Stomach (tissue), 9 donors: Measurements from ENCODE around the gene OPCML. TPM values are rescaled to one million over a fixed set of nuclear protein-coding genes. Genes with fewer than 3 reads are reported as not detected.
A peak's percentile ranks its signal among the peaks of the same experiment; 100 is the strongest.

Experiments used
- DNase-seq, 2 donors: peaks; one replicate each; pipeline versions ENCODE4 v3.0.0 to v3.0.0-alpha.2; 2013 to 2019
- H3K27ac ChIP-seq, 5 donors: fragments of 200-600 bp in 4 of 5; sonication (generic) in 4 of 5; one replicate each; pipeline ENCODE4 v1.5.1; 2013 to 2019; ENCODE audit warnings: mild to moderate bottlenecking in 1 of 5, moderate library complexity in 1 of 5
- H3K27me3 ChIP-seq, 3 donors: fragments of 200-600 bp; sonication (generic); one replicate each; pipeline ENCODE4 v1.5.1; 2017 to 2019; ENCODE audit warnings: mixed run types in 1 of 3
- H3K36me3 ChIP-seq, 4 donors: fragments of 200-600 bp; sonication (generic); 1 replicate in 3 of 4; 2 replicates in 1 of 4; pipeline ENCODE4 v1.5.1; 2016 to 2019
- H3K4me1 ChIP-seq, 4 donors: fragments of 200-600 bp; sonication (generic); one replicate each; pipeline ENCODE4 v1.5.1; 2016 to 2019
- H3K4me3 ChIP-seq, 4 donors: fragments of 200-600 bp; sonication (generic) in 3 of 4; one replicate each; pipeline ENCODE4 v1.5.1; 2016 to 2019; ENCODE audit warnings: mild to moderate bottlenecking in 1 of 4
- H3K9me3 ChIP-seq, 4 donors: fragments of 200-600 bp; sonication (generic); one replicate each; pipeline ENCODE4 v1.5.1; 2016 to 2019
- CTCF ChIP-seq, 7 experiments: fragments of 450-650 bp in 4 of 7; fragments of 200-600 bp in 3 of 7; sonication (generic) in 3 of 7; IDR thresholded peaks; one replicate each; pipeline ENCODE4 v1.5.1; 2016 to 2019; ENCODE audit warnings: antibody characterized with exemption in 7 of 7, control low read depth in 2 of 7, mild to moderate bottlenecking in 1 of 7
- EP300 ChIP-seq: sonication (generic); formaldehyde crosslinking; IDR thresholded peaks from one replicate; pipeline ENCODE4 v1.6.1; 2017; ENCODE audit warnings: antibody characterized with exemption
- POLR2A ChIP-seq, 4 donors: fragments of 450-650 bp; IDR thresholded peaks; one replicate each; pipeline ENCODE4 v1.6.1; 2016; ENCODE audit warnings: antibody characterized with exemption in 4 of 4, control low read depth in 2 of 4, mild to moderate bottlenecking in 1 of 4, moderate library complexity in 1 of 4
- POLR2AphosphoS5 ChIP-seq, 3 donors: sonication (generic); formaldehyde crosslinking; IDR thresholded peaks; one replicate each; pipeline ENCODE4 v1.6.1; 2016; ENCODE audit warnings: antibody characterized with exemption in 3 of 3
- WGBS, 5 donors: extraction: QIAGEN DNeasy Blood & Tissue Kit in 3 of 5; methylation state at CpG; one replicate each; pipeline versions ENCODE4 v1.1.5 to v1.1.7; 2013 to 2018; 5-methylcytosine and 5-hydroxymethylcytosine counted together
- intact Hi-C: fragments of 100-400 bp; cut with DNase I; formaldehyde crosslinking; loops from one replicate; pipeline ENCODE4 v1.15.1; 2023; ENCODE audit warnings: low total_unique reads
- polyA plus RNA-seq, 3 donors: library from polyadenylated mRNA; stranded (reverse); fragments of 200-250 nt; gene quantifications; one replicate each; pipeline ENCODE4 v1.2.3, GENCODE V29; 2013
- total RNA-seq, 5 donors: library from RNA; depleted of rRNA; stranded (reverse); fragments of >200 nt; gene quantifications; one replicate each; pipeline versions ENCODE4 v1.1.0 to v1.2.3, GENCODE V29; 2014 to 2016
- donor health status: healthy with polysubstance abuse.
- donor health status: Bipolar disorder and iron deficiency.
- donor health status: healthy.

OPCML gene
- total and polyA plus RNA-seq, 8 donors = 0.03 to 0.92 (median 0.55) TPM; not detected in 3

- Histone ChIP-seq H3K4me3 (no peak overlapping the region), H3K27ac (no peak overlapping the region), H3K9me3 (no peaks in the 10 kb centered on the region), H3K27me3 (no peaks in the 10 kb centered on the region), H3K36me3 (no peaks in the 10 kb centered on the region), H3K4me1 (no peaks in the 10 kb centered on the region)
- no peak for DNase-seq
- 28 to 44% (median 40%) methylated on average over 9 of the region's 9 CpGs for WGBS, 5 donors
- TF ChIP-seq POLR2A (IDR thresholded peaks at IDR 0.05) = no peak
- TF ChIP-seq EP300 = no peak
- no peak for TF ChIP-seq POLR2AphosphoS5 (IDR thresholded peaks at IDR 0.05)
- no peak for TF ChIP-seq CTCF (IDR thresholded peaks at IDR 0.05)
- intact Hi-C loops = no loop called here
Measured at GRCh38 chr11:132605825-132606570, 926.3 kb downstream of the OPCML start.

GRCh38 chr11:132604431-132604830 lies 927.9 kb downstream of the OPCML start:
- no peak overlapping the region for H3K27ac ChIP-seq
- no peaks in the 10 kb centered on the region for H3K9me3 ChIP-seq
- H3K4me1 ChIP-seq = no peaks in the 10 kb centered on the region
- no peaks in the 10 kb centered on the region for H3K36me3 ChIP-seq
- H3K27me3 ChIP-seq = no peaks in the 10 kb centered on the region
- whole genome bisulfite sequencing, 5 donors = 69 to 85% (median 81%) methylated on average over 2 of the region's 2 CpGs
- intact Hi-C loops = no loop called here
- no peak for DNase-seq
- TF ChIP-seq EP300 (no peak), POLR2A (IDR thresholded peaks at IDR 0.05) (no peak), CTCF (IDR thresholded peaks at IDR 0.05) (no peak), POLR2AphosphoS5 (IDR thresholded peaks at IDR 0.05) (no peak)
- no peak overlapping the region for H3K4me3 ChIP-seq

- Histone ChIP-seq H3K27ac (no peak overlapping the region), H3K27me3 (no peaks in the 10 kb centered on the region), H3K36me3 (no peaks in the 10 kb centered on the region), H3K4me1 (no peaks in the 10 kb centered on the region), H3K4me3 (no peak overlapping the region), H3K9me3 (no peaks in the 10 kb centered on the region)
- intact Hi-C loops = no loop called here
- no peak for TF ChIP-seq POLR2A (IDR thresholded peaks at IDR 0.05)
- TF ChIP-seq EP300 = no peak
- TF ChIP-seq CTCF (IDR thresholded peaks at IDR 0.05) = no peak
- TF ChIP-seq POLR2AphosphoS5 (IDR thresholded peaks at IDR 0.05) = no peak
- DNase-seq = no peak
- WGBS, 5 donors = 48 to 79% (median 59%) methylated on average over 2 of the region's 2 CpGs
Measured at GRCh38 chr11:132601875-132602274, 930.4 kb downstream of the OPCML start.

- H3K27me3 ChIP-seq = no peaks in the 10 kb centered on the region
- no peak overlapping the region for H3K27ac ChIP-seq
- DNase-seq = peak; percentile 21 to 70
- WGBS, 5 donors = 0 to 17% (median 13%) methylated on average over 1 of the region's 1 CpG
- H3K4me1 ChIP-seq = peaks cover 0 to 13% (median 12%) of the 10 kb centered on the region in 4 donors
- intact Hi-C loops = no loop called here
- no peak overlapping the region for H3K4me3 ChIP-seq
- no peaks in the 10 kb centered on the region for H3K9me3 ChIP-seq
- H3K36me3 ChIP-seq = no peaks in the 10 kb centered on the region
- TF ChIP-seq POLR2AphosphoS5 (IDR thresholded peaks at IDR 0.05) = peak in 1 of 3 donors; percentile 44
- no peak for TF ChIP-seq EP300
- no peak for TF ChIP-seq CTCF (IDR thresholded peaks at IDR 0.05)
- TF ChIP-seq POLR2A (IDR thresholded peaks at IDR 0.05) = no peak
Measured at GRCh38 chr11:132595711-132596134, 936.6 kb downstream of the OPCML start.
